Measurements from ENCODE around the gene TMEM150B.

- TF ChIP-seq YY1 (IDR thresholded peaks at IDR 0.05; ENCODE audit: insufficient read depth, insufficient read length) (no peak), SUZ12 (IDR thresholded peaks at IDR 0.05; ENCODE audit: extremely low read depth, insufficient read depth, insufficient read length) (no peak), ZNF274 (IDR thresholded peaks at IDR 0.05; ENCODE audit: low read depth, low read length) (no peak)
Measured at GRCh38 chr19:55265173-55265572, 60.0 kb downstream of the TMEM150B start.

All from NT2/D1 (cell line).